SJCRH30 (cell line): Measurements from ENCODE around the gene UBE2I. TPM values are rescaled to one million over a fixed set of nuclear protein-coding genes. Genes with fewer than 3 reads are reported as not detected.

Source experiments
- DNase-seq, 2 experiments: peaks; one replicate each; pipeline ENCODE4 v3.0.0-alpha.2; 2015 to 2020
- H3K27ac ChIP-seq: fragments of 250-450 bp; sonication (Bioruptor Pico); 2 replicates; pipeline ENCODE4 v1.5.1; 2020; ENCODE audit warnings: mild to moderate bottlenecking, moderate library complexity
- H3K27me3 ChIP-seq: fragments of 250-450 bp; sonication (Bioruptor Pico); 2 replicates; pipeline ENCODE4 v1.5.1; 2020; ENCODE audit warnings: mild to moderate bottlenecking, moderate library complexity
- H3K36me3 ChIP-seq: fragments of 250-450 bp; sonication (Bioruptor Pico); 2 replicates; pipeline ENCODE4 v1.5.1; 2020; ENCODE audit warnings: mild to moderate bottlenecking, moderate library complexity
- H3K4me1 ChIP-seq: fragments of 250-450 bp; sonication (Bioruptor Pico); 2 replicates; pipeline ENCODE4 v1.5.1; 2020; ENCODE audit warnings: mild to moderate bottlenecking, moderate library complexity
- H3K4me3 ChIP-seq: fragments of 250-450 bp; sonication (Bioruptor Pico); 2 replicates; pipeline ENCODE4 v1.5.1; 2020; ENCODE audit warnings: mild to moderate bottlenecking, moderate library complexity
- H3K9me3 ChIP-seq: fragments of 250-450 bp; sonication (Bioruptor Pico); replicated peaks from 2 replicates; pipeline ENCODE4 v1.5.1; 2020; ENCODE audit warnings: mild to moderate bottlenecking, moderate library complexity
- total RNA-seq: library from RNA; depleted of rRNA; stranded (reverse); fragments of >200 nt; shearing (Covaris generic); gene quantifications from 2 replicates; pipeline ENCODE4 v1.2.3, GENCODE V29; 2014

UBE2I gene
- total RNA-seq, 1 experiment from 2014 or later: 181 TPM

DNA sequence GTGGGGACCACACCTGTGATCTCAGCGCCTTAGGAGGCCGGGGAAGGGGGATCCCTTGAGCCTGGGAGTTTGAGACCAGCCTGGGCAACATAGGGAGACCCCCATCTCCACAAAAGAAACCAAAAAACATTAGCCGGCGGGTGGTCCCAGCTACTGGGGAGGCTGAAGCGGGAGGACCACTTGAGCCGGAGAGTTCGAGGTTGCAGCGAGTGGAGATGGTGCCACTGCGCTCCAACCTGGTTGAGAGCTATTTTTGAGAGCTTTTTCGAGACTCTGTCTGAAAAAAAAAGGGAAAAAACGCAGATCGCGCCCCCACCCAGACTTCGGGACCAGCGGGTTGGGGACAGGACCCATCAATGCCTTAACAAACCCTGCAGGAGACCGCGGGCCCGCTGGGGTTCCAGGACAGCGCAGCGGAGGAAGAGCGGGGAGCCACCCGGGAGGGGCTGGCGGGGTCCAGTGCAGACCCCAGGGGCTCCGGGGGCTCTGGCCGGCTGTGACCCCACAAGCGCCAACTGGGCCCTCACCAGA is 23.2 kb downstream of the UBE2I start:
- peaks cover 13% of the 10 kb centered on the region for H3K4me1 ChIP-seq
- no peak for DNase-seq
- no peak overlapping the region for H3K27ac ChIP-seq
- H3K9me3 ChIP-seq: no peaks in the 10 kb centered on the region
- H3K36me3 ChIP-seq: no peaks in the 10 kb centered on the region
- peaks cover 21% of the 10 kb centered on the region for H3K27me3 ChIP-seq
- H3K4me3 ChIP-seq: no peak overlapping the region

DNA sequence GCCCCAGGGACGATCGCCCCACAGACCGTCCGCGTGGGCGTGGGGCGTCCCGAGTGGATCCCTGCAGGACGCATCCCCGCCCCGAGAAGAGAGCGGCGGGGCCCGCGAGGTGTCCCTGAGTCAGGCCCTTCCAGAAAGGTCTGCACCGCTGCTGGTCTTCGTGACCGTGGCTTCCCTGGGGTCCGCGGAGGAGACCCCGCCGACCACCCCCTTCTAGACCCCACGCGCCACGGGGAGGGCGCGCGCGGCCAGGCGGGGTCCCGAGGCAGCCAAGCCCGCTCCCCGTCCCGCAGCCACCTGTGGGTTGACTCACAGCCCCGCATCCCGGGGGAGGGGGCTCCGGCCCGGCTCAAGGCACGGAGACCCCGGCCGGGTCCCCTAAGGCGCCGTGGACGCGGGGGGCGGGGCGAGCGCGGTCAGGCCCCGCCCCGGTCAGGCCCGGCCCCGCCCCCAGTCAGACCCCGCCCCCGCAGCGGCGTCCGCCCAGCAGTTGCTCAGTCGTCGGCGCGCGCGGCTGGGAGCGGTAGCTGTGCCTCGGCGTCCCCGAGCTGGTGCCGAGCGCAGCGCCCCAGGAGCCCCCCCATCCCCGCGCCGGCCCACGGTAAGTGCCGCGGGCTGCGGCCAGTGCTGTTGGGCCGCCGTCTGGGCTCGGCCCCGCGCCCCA is 23.8 kb downstream of the UBE2I start, which contains the start of gene BAIAP3:
Gene BAIAP3 (plus strand): TSS at position 497 of the 664 bp plus-strand sequence. CDS start 4,905 bp downstream, outside the sequence.
- Histone ChIP-seq H3K4me1 (peaks cover 13% of the 10 kb centered on the region), H3K27me3 (peaks cover 21% of the 10 kb centered on the region)

DNA sequence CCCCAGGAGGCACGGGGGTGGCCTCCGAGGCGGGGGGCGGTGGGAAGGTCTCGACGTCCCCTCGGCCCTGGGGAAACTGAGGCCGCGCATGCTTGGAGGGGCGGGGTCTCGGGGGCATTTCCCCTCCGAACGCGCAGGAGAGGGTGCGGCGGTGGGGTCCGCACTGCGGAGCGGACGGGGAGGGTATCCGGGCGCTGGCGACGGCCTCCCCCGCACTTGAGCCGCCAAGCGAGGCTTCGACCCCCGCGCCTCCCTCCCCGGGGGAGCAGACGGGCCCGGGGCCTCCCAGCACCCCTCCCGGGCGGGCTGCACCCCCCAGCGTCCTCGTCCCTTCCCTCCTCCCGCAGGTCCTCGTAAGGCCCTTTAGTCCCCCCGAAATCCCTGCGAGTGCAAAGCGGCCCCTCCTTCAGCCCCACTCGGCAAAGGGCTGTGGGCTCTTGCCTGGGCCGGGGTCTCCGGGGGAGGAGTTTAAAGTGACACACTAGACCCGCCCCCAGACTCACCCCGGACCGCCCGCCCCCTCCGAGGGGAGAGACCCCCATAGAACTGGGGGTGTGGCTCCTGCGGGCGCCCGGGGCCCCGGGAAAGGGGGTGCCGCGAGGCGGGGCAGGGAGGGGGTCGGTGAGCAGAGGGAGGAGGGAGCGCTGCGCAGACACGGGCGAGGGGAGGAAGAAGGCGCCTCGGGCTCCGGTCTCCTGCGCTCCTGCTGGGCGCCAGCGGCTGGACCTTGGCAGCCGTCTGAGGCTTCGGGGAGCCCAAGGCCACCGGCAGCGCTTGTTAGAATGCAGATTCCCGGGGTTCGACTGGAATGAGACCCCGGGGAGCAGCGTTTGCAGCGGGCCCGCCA is 24.6 kb downstream of the UBE2I start:
- Histone ChIP-seq H3K27me3 (peaks cover 21% of the 10 kb centered on the region), H3K4me3 (no peak overlapping the region)
- no peak for DNase-seq

More for the DNA sequence above, 23.8 kb downstream of the UBE2I start, which contains the start of gene BAIAP3:
- Histone ChIP-seq H3K36me3 (no peaks in the 10 kb centered on the region), H3K27ac (no peak within 1 kb of the TSS), H3K9me3 (no peaks in the 10 kb centered on the region), H3K4me3 (no peak within 1 kb of the TSS)
- DNase-seq: no peak

DNA sequence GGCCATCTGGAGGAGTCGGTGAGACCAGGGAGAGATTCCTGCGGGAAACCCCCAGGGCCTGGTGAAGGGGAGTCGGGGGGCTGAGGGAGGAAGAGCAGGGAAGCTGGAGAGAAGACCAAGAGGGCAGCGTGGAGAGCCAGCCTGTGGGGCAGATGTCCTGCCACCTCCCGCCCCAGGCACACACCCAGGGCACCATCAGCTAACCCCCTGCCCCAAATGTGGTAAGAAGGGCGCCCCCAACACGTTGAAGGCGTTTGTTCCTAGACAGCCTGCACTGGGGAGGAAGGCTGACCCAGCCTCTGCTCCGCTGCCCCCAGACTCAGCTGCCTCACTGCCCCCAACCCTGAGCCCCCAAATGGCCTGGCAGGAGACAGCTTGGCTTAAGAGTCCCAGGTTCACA is 25.3 kb downstream of the UBE2I start:
- Histone ChIP-seq H3K36me3 (no peaks in the 10 kb centered on the region), H3K27ac (no peak overlapping the region), H3K27me3 (peaks cover 21% of the 10 kb centered on the region), H3K4me1 (peaks cover 13% of the 10 kb centered on the region), H3K9me3 (no peaks in the 10 kb centered on the region), H3K4me3 (no peak overlapping the region)
- DNase-seq: no peak

More for the DNA sequence above, 24.6 kb downstream of the UBE2I start:
- Histone ChIP-seq H3K9me3 (no peaks in the 10 kb centered on the region), H3K4me1 (peaks cover 13% of the 10 kb centered on the region), H3K36me3 (no peaks in the 10 kb centered on the region), H3K27ac (no peak overlapping the region)

DNA sequence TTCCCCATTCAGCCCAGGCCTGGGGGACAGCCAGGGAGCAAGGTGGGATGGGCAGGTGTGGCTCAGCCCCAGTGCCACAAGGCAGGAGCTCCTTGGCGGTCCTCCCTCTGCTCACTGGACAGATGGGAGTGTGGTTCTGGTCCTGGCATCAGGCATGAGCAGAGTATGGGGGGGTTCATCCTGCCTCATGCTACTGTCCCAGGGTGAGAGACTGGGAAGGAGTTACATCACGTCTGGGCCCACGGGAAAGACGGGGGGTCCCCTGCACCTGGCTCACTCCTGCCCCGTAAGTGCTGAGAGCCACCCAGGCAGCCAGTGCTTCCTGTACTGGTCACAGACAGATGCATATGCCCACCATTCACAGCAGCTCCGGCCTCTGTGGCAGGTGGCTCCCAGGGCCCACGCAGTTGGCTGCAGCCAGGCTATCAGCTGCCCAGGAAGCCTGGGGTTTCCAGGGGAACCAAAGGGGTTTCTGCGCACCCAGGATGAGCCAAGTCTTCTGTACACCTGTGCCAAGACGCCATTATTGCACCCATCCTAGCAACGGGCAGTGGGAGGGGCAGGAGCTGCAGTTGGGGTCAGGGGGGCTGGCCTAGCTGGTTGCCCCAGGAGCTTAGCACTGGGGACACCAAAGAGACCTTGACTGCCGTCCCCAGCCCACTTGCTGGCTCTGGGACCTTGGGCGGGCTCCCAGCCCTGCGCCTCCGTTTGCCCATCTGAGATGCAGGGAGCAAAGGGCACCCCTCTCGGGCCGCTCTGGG is 26.0 kb downstream of the UBE2I start:
- H3K4me3 ChIP-seq: no peak overlapping the region
- DNase-seq: no peak
- peaks cover 21% of the 10 kb centered on the region for H3K27me3 ChIP-seq
- H3K9me3 ChIP-seq: no peaks in the 10 kb centered on the region
- H3K4me1 ChIP-seq: peaks cover 13% of the 10 kb centered on the region
- H3K27ac ChIP-seq: no peak overlapping the region
- no peaks in the 10 kb centered on the region for H3K36me3 ChIP-seq

DNA sequence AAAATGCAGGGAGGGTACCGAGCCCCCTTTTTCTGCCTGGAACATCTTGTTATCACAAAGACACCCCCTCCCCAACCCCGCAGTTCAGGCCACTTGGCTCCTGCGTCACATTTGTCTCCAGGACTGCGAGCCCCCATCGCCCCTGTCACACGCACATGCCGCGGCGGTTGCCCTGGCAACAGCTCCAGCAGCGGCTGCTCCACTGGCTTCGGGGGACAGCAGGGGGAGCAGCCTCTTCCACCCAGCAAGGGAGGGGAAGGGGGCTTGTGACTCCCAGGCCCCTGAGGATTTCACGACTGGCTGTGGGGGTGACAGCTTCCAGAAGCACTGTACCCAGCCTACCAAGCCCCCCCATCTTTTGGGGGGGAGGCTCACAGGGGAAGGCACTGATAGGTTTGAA is 26.6 kb downstream of the UBE2I start:
- H3K9me3 ChIP-seq: no peaks in the 10 kb centered on the region
- H3K27ac ChIP-seq: no peak overlapping the region
- peak in 1 of 2 experiments; percentile 38 for DNase-seq
- H3K27me3 ChIP-seq: peaks cover 21% of the 10 kb centered on the region
- H3K4me1 ChIP-seq: peaks cover 13% of the 10 kb centered on the region
- no peaks in the 10 kb centered on the region for H3K36me3 ChIP-seq
- H3K4me3 ChIP-seq: no peak overlapping the region

DNA sequence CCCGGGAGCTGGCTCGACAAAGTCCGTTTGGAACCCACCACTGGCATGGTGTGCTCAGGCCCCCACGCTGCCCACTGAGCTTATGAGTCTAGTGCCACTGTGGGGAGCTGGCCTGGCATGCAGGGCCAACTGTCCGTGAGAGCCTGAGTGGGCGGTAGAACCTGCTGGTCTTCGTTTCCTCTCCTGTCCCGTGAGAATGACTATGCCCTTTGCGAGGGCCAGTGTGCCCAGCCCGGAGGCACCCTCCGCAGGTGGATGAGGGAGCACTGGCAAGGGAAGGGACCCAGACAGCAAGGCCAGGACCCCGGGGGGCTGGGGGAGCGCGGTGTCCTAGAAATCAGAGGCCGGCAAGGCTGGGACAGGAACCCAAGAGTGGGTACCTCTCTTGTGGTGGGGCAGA is 27.2 kb downstream of the UBE2I start:
- DNase-seq: no peak
- H3K27ac ChIP-seq: no peak overlapping the region
- H3K9me3 ChIP-seq: no peaks in the 10 kb centered on the region
- peaks cover 8% of the 10 kb centered on the region for H3K4me1 ChIP-seq
- H3K36me3 ChIP-seq: no peaks in the 10 kb centered on the region
- H3K27me3 ChIP-seq: peaks cover 21% of the 10 kb centered on the region
- H3K4me3 ChIP-seq: no peak overlapping the region

DNA sequence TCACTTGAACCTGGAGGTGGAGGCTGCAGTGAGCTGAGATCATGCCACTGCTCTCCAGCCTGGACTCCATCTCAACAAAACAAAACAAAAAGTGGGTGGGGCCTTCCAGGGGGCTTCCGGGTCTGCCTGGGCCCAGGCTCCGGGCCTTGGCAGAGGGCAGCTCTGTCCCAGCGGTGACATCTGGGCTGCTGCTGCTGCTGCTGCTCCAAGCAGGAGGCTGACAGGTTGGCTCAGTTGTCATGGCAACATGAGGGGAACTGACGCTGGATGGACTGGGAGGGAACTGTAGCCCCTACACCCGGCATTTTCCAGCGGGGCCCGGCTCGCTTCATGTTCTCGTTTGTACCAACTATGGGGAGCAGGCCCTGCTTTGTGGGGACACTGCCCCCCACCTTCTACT is 28.1 kb downstream of the UBE2I start:
- H3K9me3 ChIP-seq: no peaks in the 10 kb centered on the region
- peaks cover 21% of the 10 kb centered on the region for H3K27me3 ChIP-seq
- H3K27ac ChIP-seq: no peak overlapping the region
- H3K4me1 ChIP-seq: peaks cover 4% of the 10 kb centered on the region
- no peaks in the 10 kb centered on the region for H3K36me3 ChIP-seq
- H3K4me3 ChIP-seq: no peak overlapping the region
- peak; percentile 45 to 49 for DNase-seq

DNA sequence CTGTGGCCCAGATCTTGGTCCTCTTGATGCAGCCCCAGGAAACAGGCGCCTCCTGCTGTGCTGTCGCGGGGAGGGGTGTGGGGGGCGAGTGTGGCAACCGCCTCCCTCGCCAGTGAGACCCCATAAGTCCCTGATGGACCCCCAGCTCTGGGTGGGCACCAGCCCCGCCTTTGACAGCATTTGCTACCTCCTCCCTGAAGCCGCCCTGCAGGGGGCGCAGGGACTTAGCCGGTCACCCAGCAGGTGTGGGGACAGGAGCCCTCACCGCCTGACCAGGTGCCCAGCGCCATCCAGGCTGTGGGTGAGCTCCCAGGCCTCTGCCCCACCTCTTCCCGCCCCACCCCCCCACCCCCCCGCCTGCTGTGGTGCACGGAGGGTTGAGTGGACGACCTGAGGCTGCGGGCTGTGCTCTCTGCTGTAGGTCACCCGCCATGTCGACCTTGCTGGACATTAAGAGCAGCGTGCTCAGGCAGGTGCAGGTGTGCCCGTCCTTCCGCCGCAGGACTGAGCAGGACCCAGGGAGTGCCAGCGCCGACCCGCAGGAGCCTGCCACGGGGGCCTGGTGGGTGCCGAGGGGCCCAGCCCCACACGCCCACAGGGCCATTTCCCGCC is 28.8 kb downstream of the UBE2I start:
- no peaks in the 10 kb centered on the region for H3K36me3 ChIP-seq
- H3K27me3 ChIP-seq: peaks cover 21% of the 10 kb centered on the region
- H3K27ac ChIP-seq: no peak overlapping the region
- H3K4me1 ChIP-seq: peaks cover 7% of the 10 kb centered on the region
- H3K4me3 ChIP-seq: no peak overlapping the region
- H3K9me3 ChIP-seq: no peaks in the 10 kb centered on the region
- DNase-seq: no peak

DNA sequence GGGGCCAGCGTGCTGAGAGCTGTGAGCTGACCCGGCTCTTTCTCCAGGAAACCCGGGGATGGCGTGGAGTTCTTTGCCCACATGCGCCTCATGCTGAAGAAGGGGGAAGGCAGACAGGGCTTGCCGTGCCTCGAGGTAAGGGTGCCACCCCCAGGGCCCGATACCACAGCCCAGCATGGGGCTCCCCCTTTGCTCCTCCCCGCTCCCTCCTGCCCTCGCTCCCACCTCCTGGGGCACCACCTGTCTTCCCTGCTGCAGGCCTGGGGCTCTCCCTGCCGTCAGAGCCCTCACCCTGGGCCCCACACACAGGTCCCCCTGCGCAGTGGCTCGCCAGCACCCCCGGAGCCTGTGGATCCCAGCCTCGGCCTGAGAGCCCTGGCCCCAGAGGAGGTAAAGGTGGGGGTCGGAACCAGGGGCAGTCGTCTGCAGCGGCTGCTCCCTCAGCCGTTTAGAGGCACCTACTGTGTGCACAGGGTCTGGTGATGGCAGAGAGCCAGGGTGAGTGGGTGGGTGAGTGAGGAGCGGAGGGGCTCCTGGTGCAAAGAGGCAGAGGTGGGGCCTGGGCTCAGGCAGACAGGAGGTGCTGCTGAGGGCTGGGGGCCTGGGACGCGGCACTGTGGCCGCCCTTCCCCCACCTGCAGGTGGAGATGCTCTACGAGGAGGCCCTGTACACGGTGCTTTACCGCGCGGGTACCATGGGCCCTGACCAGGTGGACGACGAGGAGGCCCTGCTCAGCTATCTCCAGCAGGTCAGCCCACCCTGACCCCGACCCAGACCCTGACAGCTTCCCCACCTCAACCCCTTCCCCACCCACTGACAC is 29.6 kb downstream of the UBE2I start:
- H3K27me3 ChIP-seq: peaks cover 21% of the 10 kb centered on the region
- no peaks in the 10 kb centered on the region for H3K36me3 ChIP-seq
- no peak overlapping the region for H3K4me3 ChIP-seq
- H3K9me3 ChIP-seq: no peaks in the 10 kb centered on the region
- peaks cover 11% of the 10 kb centered on the region for H3K4me1 ChIP-seq
- H3K27ac ChIP-seq: no peak overlapping the region
- no peak for DNase-seq

DNA sequence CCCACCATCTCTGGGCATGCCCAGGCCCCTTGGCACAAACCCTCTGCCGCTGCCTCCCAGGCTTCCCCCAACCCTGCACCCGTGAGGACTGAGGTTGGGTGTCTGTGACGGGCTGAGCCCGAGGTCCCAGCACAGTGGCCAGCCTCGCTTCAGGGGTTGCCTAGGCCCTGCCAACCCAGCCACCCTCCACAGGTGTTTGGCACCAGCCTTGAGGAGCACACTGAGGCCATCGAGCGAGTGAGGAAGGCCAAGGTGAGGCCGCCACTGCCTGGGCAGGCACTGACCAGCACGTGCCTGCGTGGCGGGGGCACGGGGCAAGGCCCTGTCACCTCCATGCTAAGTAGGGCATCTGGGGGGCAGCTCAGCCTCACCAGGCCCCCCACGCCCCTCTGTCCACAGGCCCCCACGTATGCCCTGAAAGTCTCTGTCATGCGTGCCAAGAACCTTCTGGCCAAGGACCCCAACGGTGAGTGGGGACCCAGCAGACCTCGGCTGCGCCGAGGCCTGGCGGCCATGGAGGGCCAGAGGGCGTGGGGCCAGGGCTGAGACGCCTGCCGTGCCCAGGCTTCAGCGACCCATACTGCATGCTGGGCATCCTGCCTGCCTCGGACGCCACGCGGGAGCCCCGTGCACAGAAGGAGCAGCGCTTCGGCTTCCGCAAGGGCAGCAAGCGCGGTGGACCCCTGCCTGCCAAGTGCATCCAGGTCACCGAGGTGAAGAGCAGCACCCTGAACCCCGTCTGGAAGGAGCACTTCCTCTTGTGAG is 31.5 kb downstream of the UBE2I start:
- Histone ChIP-seq H3K4me3 (no peak overlapping the region), H3K4me1 (peaks cover 14% of the 10 kb centered on the region), H3K27me3 (peaks cover 12% of the 10 kb centered on the region; the same call in 1 of the 2 replicates), H3K36me3 (no peaks in the 10 kb centered on the region), H3K27ac (no peak overlapping the region), H3K9me3 (no peaks in the 10 kb centered on the region)
- DNase-seq: no peak

DNA sequence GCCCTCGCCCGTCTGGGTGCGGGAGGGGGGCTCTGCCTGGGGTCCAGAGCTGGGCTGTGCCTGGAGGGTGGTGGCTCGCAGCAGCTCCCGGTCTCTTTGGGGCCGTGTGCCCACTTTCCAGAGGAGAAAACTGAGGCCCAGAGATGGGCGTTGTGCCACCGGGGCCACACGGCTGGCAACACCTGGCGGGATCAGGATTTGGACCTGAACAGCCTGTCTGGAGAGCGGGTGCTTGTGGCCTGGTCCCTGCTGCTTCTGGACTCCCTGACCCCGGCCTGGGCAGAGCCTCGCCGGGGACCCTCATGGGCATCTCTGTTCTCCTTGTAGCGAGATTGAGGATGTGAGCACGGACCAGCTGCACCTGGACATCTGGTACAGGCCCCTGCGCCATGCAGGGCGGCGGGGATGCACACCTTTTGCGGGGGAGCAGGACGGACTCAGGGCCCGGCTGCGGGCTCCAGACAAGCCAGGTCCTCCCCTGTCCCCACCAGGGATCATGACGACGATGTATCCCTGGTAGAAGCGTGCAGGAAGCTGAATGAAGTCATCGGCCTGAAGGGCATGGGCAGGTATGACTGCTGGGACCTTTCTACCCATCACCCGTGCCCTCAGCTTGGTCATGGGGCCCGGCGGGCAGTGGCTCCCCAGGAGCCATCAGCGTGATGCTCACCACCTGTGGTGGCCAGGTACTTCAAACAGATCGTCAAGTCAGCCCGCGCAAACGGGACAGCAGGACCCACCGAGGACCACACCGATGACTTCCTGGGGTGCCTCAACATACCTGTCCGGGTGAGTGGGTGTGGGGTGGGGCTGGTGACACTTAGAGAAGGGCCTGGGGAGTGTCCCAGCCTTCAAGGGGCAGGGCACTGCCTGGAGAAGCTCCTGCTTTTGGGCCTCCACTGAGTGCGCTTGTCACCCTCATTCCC is 32.3 kb downstream of the UBE2I start:
- peaks cover 14% of the 10 kb centered on the region for H3K4me1 ChIP-seq
- DNase-seq: no peak

More for the DNA sequence above, 32.3 kb downstream of the UBE2I start:
- H3K4me3 ChIP-seq: no peak overlapping the region
- H3K36me3 ChIP-seq: no peaks in the 10 kb centered on the region
- H3K27me3 ChIP-seq: peaks cover 5% of the 10 kb centered on the region; the same call in 1 of the 2 replicates
- H3K27ac ChIP-seq: no peak overlapping the region
- no peaks in the 10 kb centered on the region for H3K9me3 ChIP-seq
